BLaER1 (cell line): ENCODE data around the gene CAMKMT.
"Not testable (repeated sequence)": the region's sequence is repeated elsewhere in the genome, so short reads cannot be mapped to it uniquely, and the experiment has no call there.

Experiments
- H3K27ac ChIP-seq: shearing (Covaris generic); formaldehyde crosslinking; 2 replicates; pipeline ENCODE4 v1.8.1; 2022
- H3K27me3 ChIP-seq: shearing (Covaris generic); formaldehyde crosslinking; 2 replicates; pipeline ENCODE4 v1.8.1; 2022
- H3K36me3 ChIP-seq: shearing (Covaris generic); formaldehyde crosslinking; 2 replicates; pipeline ENCODE4 v1.8.1; 2022
- H3K4me1 ChIP-seq: shearing (Covaris generic); formaldehyde crosslinking; 2 replicates; pipeline ENCODE4 v1.8.1; 2022
- H3K4me2 ChIP-seq: shearing (Covaris generic); formaldehyde crosslinking; 2 replicates; pipeline ENCODE4 v1.8.1; 2022
- H3K4me3 ChIP-seq: shearing (Covaris generic); formaldehyde crosslinking; 2 replicates; pipeline ENCODE4 v1.8.1; 2022
- H3K9ac ChIP-seq: shearing (Covaris generic); formaldehyde crosslinking; 2 replicates; pipeline ENCODE4 v1.8.1; 2022
- H3K9me3 ChIP-seq: shearing (Covaris generic); formaldehyde crosslinking; 2 replicates; pipeline ENCODE4 v1.8.1; 2022
- H4K20me1 ChIP-seq: shearing (Covaris generic); formaldehyde crosslinking; 2 replicates; pipeline ENCODE4 v1.8.1; 2022
- Cebpa-rat ChIP-seq: shearing (Covaris generic); IDR thresholded peaks from 2 replicates; pipeline ENCODE4 v1.8.1; 2022

CAMKMT gene

DNA sequence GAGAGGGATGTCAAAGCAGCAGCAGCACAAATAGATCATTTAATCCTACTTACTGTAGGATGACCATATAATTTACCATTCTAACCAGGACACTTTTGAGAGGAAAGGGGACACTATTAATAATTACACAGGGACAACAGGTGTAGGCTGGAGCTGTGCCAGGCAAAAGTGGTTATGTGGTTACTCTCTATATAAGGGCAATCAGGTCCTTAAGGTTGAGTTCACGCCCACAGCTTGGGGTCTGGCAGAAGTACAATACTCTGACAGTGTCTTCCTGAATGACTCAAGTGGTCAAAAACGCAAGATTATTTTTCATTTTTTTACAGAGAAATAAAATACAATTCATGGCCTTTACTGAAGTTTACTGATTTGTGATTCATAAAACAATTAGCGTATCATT, 3.2 kb upstream of the CAMKMT start:
- no peak overlapping the region for H3K27ac ChIP-seq

DNA sequence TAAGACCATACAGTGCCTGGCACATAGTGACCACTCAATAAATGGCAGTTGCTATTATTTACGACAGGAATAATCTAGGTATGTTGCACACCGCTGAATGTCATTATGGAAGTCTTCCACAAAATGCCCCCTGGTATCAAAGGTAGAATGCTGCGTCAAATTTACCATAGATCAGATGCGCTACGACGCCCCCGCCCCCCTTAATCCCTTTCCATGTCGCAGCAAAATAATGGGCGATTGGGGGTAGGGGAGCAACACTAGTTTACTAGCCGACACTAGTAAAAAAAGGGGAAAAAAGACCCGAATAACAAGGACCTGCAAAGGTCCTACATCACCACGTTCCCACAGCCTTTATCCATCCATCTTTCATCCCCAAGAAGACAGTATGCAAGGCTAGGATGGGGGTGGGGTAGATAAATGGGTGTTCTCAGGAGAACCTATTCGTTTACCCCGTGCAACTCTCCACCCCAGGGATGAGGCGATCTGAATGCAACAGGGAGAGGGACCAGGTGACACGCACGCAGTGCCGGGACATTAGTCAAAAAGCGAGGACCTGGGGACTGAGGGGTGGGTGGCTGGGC, 908 bp upstream of the CAMKMT start:
- no peaks in the 10 kb centered on the region for H3K27me3 ChIP-seq
- peak overlapping the region; percentile 93 for H3K4me2 ChIP-seq
- H3K4me1 ChIP-seq: peaks cover 36% of the 10 kb centered on the region
- peak overlapping the region; percentile 99 for H3K27ac ChIP-seq
- no peaks in the 10 kb centered on the region for H3K9me3 ChIP-seq
- H3K9ac ChIP-seq: peak overlapping the region; percentile 93
- no peak for TF ChIP-seq Cebpa-rat
- peak overlapping the region; percentile 93 for H3K4me3 ChIP-seq
- no peaks in the 10 kb centered on the region for H3K36me3 ChIP-seq
- 0 out of 2 replicates have a peak, but pooled peaks cover 5% of the 10 kb centered on the region for H4K20me1 ChIP-seq

More for the DNA sequence above, 3.2 kb upstream of the CAMKMT start:
- Histone ChIP-seq H3K9ac (no peak overlapping the region), H3K4me2 (peak overlapping the region; percentile 21), H3K36me3 (no peaks in the 10 kb centered on the region), H3K27me3 (no peaks in the 10 kb centered on the region), H3K4me1 (peaks cover 33% of the 10 kb centered on the region), H4K20me1 (0 out of 2 replicates have a peak, but pooled peaks cover 5% of the 10 kb centered on the region), H3K9me3 (no peaks in the 10 kb centered on the region), H3K4me3 (no peak overlapping the region)
- no peak for TF ChIP-seq Cebpa-rat

DNA sequence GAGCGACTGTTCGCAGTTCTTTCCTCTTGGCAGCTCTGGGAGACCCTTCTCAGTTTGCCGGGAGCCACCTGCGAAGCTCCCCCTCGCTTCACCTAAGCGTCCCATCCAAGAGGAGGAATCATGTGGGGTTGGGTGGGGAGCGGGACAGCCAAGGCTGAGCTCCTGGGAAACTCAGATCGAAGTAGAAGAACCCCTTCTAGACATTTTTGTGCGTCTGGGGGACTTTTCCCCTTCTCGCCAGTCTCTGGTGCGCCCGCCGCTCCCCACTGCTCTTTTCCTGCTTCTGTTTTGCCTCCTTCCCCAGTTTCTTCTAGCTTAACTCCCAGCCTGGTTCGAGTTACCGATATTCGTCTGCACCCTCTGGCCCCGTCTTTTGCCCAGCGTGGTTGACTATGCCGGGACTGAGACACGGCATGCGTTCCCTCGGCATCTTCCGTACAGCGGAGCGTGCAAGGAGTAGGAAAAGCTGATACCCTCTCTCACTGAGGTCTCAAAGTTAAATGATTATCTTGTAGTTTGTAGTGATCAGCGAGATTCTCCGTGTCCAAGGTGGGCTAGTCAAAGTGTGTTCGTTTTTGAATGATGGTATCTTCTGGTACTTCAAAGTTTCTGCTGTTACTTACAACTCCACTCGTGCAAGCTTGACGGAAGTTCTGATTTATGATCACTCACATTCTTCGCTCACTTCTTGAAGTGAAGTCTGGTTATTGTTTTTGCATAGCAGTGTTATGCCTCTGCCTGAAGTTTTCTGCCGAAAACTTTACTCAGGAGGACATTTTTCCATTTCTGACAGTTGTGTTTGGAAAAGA, 664 bp downstream of the CAMKMT start:
- Histone ChIP-seq H4K20me1 (no peaks in the 10 kb centered on the region), H3K4me2 (peak overlapping the region; percentile 93), H3K27me3 (no peaks in the 10 kb centered on the region), H3K9me3 (no peaks in the 10 kb centered on the region), H3K9ac (peak overlapping the region; percentile 93), H3K4me3 (peak overlapping the region; percentile 93), H3K27ac (peak overlapping the region; percentile 99), H3K4me1 (peaks cover 36% of the 10 kb centered on the region), H3K36me3 (no peaks in the 10 kb centered on the region)
- TF ChIP-seq Cebpa-rat: no peak

DNA sequence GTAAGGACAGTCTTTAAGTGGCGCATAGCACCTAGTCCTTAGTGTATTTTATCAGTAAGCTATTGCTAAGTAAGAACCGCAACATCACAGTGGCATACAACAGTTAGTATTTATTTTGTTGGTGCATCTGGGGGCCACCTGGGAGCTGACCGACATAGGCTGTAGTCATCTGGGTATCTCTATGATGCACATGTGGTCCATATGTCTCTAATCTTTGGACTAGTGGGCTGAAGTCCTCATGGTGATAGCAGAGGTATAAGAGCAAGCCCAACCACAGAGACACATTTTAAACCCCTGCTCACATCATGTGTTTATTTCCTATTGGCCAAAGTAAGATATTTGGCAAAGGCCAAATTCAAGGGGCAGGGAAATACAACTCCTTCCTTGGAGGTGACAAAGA, 2.9 kb downstream of the CAMKMT start:
- H3K36me3 ChIP-seq: no peaks in the 10 kb centered on the region
- H4K20me1 ChIP-seq: 0 out of 2 replicates have a peak, but pooled peaks cover 6% of the 10 kb centered on the region
- peaks cover 25% of the 10 kb centered on the region for H3K4me1 ChIP-seq
- H3K9ac ChIP-seq: no peak overlapping the region
- no peaks in the 10 kb centered on the region for H3K9me3 ChIP-seq
- H3K27ac ChIP-seq: no peak overlapping the region
- TF ChIP-seq Cebpa-rat: no peak
- no peak overlapping the region for H3K4me2 ChIP-seq
- no peak overlapping the region for H3K4me3 ChIP-seq
- no peaks in the 10 kb centered on the region for H3K27me3 ChIP-seq

DNA sequence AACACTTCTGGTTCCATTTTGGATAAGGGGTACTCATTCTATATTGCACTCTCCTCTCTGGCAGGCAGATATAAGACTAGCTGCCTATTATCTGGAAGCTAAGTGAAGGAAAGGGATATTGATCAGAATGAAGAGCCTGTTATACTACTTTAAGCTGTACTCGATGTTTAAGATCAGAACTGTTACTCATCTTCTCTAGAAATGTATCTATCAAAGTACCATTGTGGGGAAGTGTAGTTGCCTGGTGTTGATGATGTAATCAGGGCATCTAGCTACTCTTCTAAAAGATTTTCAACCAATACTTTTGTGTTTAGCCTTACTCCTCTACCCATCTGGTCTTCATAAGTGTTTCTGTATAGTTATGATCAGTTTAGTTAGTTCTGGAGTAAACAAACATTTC, 5.8 kb downstream of the CAMKMT start:
- peaks cover 11% of the 10 kb centered on the region for H3K4me1 ChIP-seq
- H4K20me1 ChIP-seq: 0 out of 2 replicates have a peak, but pooled peaks cover 11% of the 10 kb centered on the region
- no peaks in the 10 kb centered on the region for H3K27me3 ChIP-seq
- no peak overlapping the region for H3K9ac ChIP-seq
- H3K36me3 ChIP-seq: peaks cover 5% of the 10 kb centered on the region; the same call in 1 of the 2 replicates
- no peak overlapping the region for H3K4me2 ChIP-seq
- no peak for TF ChIP-seq Cebpa-rat
- no peak overlapping the region for H3K27ac ChIP-seq
- H3K4me3 ChIP-seq: no peak overlapping the region
- peaks cover 3% of the 10 kb centered on the region; the same call in 1 of the 2 replicates for H3K9me3 ChIP-seq

DNA sequence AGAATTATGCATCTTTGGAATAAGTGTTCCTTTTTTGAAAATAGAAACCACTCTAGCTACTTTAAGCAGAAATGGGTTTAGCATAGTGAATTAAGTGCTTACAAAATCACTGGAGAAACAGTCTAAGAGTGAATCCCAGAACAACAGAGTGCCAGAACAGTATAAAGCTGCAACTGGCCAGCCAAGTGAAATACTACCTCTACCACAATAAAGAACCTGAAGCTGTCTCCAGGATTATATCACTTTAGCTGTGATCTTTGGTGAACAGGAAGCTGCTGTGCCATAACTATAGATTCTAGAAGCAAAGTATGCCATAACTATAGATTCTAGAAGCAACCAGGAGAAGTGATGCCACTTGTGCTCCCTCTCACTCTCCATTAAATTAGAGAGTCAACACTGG, 7.6 kb downstream of the CAMKMT start:
- Histone ChIP-seq H4K20me1 (0 out of 2 replicates have a peak, but pooled peaks cover 11% of the 10 kb centered on the region), H3K27me3 (no peaks in the 10 kb centered on the region), H3K9ac (no peak overlapping the region), H3K4me1 (no peaks in the 10 kb centered on the region; the same call in 1 of the 2 replicates), H3K9me3 (peaks cover 3% of the 10 kb centered on the region; the same call in 1 of the 2 replicates), H3K4me2 (no peak overlapping the region), H3K4me3 (no peak overlapping the region), H3K36me3 (peaks cover 5% of the 10 kb centered on the region; the same call in 1 of the 2 replicates), H3K27ac (no peak overlapping the region)
- no peak for TF ChIP-seq Cebpa-rat

DNA sequence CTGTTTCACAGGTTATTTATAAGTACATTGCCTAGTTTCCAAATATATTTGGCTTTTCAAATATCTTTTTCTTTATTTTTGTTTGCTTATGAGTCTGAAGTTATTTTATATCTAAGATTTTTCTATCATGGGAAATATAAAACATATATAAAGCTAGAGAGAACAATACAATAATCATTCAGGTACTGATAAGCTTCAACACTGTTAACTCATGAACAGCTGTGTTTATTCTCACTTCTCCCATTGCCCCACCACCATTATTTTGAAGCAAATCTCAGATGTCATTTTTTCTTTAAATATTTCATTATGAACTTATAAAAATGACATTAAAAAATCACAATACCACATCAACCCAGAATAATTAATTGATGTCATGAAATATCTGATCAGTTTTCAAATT, 9.7 kb downstream of the CAMKMT start:
- Histone ChIP-seq H3K9me3 (peaks cover 3% of the 10 kb centered on the region; the same call in 1 of the 2 replicates), H3K4me3 (no peak overlapping the region), H3K27ac (no peak overlapping the region), H3K36me3 (peaks cover 15% of the 10 kb centered on the region; the same call in 1 of the 2 replicates), H3K4me1 (no peaks in the 10 kb centered on the region; the same call in 1 of the 2 replicates), H4K20me1 (0 out of 2 replicates have a peak, but pooled peaks cover 11% of the 10 kb centered on the region), H3K4me2 (no peak overlapping the region), H3K27me3 (no peaks in the 10 kb centered on the region), H3K9ac (no peak overlapping the region)
- no peak for TF ChIP-seq Cebpa-rat

DNA sequence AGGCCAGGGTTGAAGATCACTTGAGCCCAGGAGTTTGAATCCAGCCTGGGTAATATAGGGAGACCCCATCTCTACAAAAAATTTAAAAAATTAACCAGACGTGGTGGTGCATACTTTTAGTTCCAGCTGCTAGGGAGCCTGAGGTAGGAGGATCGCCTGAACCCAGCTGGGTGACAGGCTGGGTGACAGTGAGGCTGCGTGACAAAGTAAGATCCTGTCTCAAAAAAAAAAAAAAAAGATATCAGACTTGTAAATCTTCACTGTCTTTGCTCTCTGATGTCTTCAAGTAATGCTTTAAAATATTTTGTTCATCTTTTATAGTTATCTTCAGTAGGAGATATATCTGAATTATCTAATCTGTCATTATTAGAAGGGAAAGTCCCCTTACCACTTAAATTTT, 10.5 kb downstream of the CAMKMT start:
- 0 out of 2 replicates have a peak, but pooled peaks cover 11% of the 10 kb centered on the region for H4K20me1 ChIP-seq
- no peak overlapping the region for H3K27ac ChIP-seq
- no peak for TF ChIP-seq Cebpa-rat
- no peak overlapping the region for H3K4me3 ChIP-seq
- H3K4me2 ChIP-seq: no peak overlapping the region
- no peaks in the 10 kb centered on the region; the same call in 1 of the 2 replicates for H3K4me1 ChIP-seq
- H3K36me3 ChIP-seq: peaks cover 15% of the 10 kb centered on the region; the same call in 1 of the 2 replicates
- no peaks in the 10 kb centered on the region for H3K27me3 ChIP-seq
- H3K9me3 ChIP-seq: peaks cover 3% of the 10 kb centered on the region; the same call in 1 of the 2 replicates
- no peak overlapping the region for H3K9ac ChIP-seq

DNA sequence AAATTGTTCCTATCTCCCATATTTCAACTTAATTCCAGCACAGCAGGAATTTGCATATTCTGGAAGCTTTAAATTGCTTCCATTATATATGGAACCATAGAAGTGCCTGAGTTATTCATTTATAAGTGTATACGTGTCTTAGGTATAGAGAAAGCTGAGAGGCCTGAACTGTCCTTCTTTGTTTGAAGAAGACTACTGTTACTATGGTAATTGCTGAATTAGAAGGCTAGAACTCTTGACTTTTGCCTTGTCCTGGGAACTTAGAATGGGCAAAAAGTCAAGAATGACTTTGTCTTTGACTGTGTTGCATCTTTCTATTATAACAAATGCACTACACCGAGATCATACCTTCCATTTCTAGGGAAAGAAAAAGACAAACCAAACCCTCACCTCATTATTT, 15.7 kb downstream of the CAMKMT start:
- H3K9me3 ChIP-seq: no peaks in the 10 kb centered on the region
- no peak overlapping the region for H3K4me3 ChIP-seq
- no peak overlapping the region for H3K9ac ChIP-seq
- TF ChIP-seq Cebpa-rat: no peak
- no peak overlapping the region for H3K4me2 ChIP-seq
- H4K20me1 ChIP-seq: no peaks in the 10 kb centered on the region
- peaks cover 12% of the 10 kb centered on the region for H3K36me3 ChIP-seq
- no peak overlapping the region for H3K27ac ChIP-seq
- H3K4me1 ChIP-seq: no peaks in the 10 kb centered on the region
- no peaks in the 10 kb centered on the region for H3K27me3 ChIP-seq

DNA sequence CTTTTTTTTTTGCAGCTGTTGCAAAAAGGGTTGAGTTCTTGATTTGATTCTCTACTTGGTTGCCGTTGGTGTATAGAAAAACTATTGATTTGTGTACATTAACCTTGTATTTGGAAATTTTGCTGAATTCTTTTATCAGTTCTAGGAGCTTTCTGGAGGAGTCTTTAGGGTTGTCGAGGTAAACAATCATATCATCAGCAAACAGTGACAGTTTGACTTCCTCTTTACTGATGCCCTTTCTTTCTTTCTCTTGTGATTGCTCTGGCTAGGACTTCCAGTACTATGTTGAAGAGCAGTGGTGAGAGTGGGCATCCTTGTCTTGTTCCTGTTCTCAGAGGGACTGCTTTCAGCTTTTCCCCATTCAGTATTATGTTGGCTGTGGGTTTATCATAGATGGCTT, 23.5 kb downstream of the CAMKMT start:
- Histone ChIP-seq H3K36me3 (peaks cover 22% of the 10 kb centered on the region), H3K9me3 (peaks cover 38% of the 10 kb centered on the region)
- H3K4me2 ChIP-seq, H3K9ac ChIP-seq, H3K27ac ChIP-seq, H3K27me3 ChIP-seq, H3K4me1 ChIP-seq, H4K20me1 ChIP-seq, H3K4me3 ChIP-seq: not testable (repeated sequence)
